ENCODE data around the gene CSNK2A1. TPM values are rescaled to one million over a fixed set of nuclear protein-coding genes. Genes with fewer than 3 reads are reported as not detected.

CSNK2A1 gene
- total RNA-seq, 1 experiment from 2014 or later = 110 TPM

DNA sequence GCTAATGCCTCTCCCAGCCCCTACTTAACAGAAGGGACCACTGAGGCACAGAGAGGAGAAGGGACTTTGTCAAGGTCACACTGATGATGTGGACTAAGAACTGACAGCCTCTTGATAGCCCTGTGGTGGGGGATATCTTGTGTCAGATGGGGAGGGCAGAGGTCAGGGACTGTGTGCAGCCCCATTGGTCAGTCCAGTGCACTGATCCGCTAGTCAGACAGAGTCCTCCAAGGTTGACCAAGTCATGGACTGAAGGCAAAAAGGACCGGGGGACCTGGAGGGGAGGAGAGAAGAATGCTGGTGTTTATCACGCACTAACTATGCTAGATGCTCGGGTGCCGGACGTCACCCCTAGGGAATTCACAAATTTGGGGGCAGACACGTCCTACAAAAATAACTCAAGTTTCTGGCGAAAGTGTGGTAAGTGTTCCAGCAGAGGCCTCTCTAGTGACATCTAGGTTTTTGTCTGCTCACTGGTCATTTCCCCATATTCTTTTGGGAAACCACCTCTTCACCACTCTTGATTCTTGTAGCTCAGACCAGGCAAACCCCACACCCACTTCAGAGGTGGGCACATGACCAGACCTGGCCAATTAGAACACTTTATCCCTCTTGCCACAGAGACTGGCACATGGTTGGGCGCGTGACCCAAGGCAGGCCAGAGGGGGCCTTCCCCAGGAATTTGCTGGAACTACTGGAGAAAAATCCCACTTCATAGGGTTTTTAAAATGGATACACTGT, 45.5 kb upstream of the CSNK2A1 start:
- Mint-ChIP-seq H3K27ac (ENCODE audit: unreplicated experiment) (no peak overlapping the region), H3K4me3 (ENCODE audit: low read depth, unreplicated experiment) (no peak overlapping the region), H3K9me3 (ENCODE audit: low read depth, unreplicated experiment) (no peaks in the 10 kb centered on the region), H3K36me3 (ENCODE audit: insufficient read depth, unreplicated experiment) (no peaks in the 10 kb centered on the region), H3K4me1 (ENCODE audit: low read depth, unreplicated experiment) (no peaks in the 10 kb centered on the region), H3K27me3 (ENCODE audit: unreplicated experiment) (peaks cover 32% of the 10 kb centered on the region)
- intact Hi-C loops (cut with micrococcal nuclease; ENCODE audit: unreplicated experiment) = no loop called here
- no TSS peak for BruUV-seq (replicated peaks)
- TF ChIP-seq, protein P1, sequence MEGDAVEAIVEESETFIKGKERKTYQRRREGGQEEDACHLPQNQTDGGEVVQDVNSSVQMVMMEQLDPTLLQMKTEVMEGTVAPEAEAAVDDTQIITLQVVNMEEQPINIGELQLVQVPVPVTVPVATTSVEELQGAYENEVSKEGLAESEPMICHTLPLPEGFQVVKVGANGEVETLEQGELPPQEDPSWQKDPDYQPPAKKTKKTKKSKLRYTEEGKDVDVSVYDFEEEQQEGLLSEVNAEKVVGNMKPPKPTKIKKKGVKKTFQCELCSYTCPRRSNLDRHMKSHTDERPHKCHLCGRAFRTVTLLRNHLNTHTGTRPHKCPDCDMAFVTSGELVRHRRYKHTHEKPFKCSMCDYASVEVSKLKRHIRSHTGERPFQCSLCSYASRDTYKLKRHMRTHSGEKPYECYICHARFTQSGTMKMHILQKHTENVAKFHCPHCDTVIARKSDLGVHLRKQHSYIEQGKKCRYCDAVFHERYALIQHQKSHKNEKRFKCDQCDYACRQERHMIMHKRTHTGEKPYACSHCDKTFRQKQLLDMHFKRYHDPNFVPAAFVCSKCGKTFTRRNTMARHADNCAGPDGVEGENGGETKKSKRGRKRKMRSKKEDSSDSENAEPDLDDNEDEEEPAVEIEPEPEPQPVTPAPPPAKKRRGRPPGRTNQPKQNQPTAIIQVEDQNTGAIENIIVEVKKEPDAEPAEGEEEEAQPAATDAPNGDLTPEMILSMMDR (IDR thresholded peaks at IDR 0.05; ENCODE audit: unreplicated experiment) = no peak
- CTCF ChIA-PET = no interaction called here
- DNase-seq = no peak

DNA sequence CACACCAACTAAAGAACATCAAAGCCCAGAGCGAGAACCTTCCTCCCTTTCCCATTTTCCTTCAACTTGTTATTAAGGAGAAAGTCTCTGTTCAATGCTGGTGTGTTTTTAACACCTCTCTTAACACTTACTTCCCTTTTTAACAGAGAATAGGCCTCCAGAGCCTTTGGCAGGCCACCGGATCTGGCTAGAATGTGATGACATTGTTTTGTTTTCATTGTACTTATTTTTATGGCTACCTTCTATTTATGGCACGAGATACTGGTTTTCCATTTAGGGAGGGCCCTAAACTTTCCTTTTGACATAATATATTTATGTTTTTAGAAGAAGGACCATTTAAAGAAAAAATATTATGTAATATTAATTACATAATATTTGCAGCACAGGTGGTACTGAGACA, 44.9 kb upstream of the CSNK2A1 start:
- H3K36me3 Mint-ChIP-seq (ENCODE audit: insufficient read depth, unreplicated experiment) = no peaks in the 10 kb centered on the region
- intact Hi-C loops (cut with micrococcal nuclease; ENCODE audit: unreplicated experiment) = no loop called here
- no peaks in the 10 kb centered on the region for H3K9me3 Mint-ChIP-seq (ENCODE audit: low read depth, unreplicated experiment)
- no peak overlapping the region for H3K27ac Mint-ChIP-seq (ENCODE audit: unreplicated experiment)
- no peak for DNase-seq
- TF ChIP-seq, protein P1 (IDR thresholded peaks at IDR 0.05; ENCODE audit: unreplicated experiment) = no peak
- no peak overlapping the region for H3K4me3 Mint-ChIP-seq (ENCODE audit: low read depth, unreplicated experiment)
- no TSS peak for BruUV-seq (replicated peaks)
- peaks cover 32% of the 10 kb centered on the region for H3K27me3 Mint-ChIP-seq (ENCODE audit: unreplicated experiment)
- no peaks in the 10 kb centered on the region for H3K4me1 Mint-ChIP-seq (ENCODE audit: low read depth, unreplicated experiment)
- CTCF ChIA-PET = interaction anchor here (0.7 kb wide), 1 partner anchor 19 kb away, joined by 4 read pairs; no protein-coding TSS in a partner anchor

DNA sequence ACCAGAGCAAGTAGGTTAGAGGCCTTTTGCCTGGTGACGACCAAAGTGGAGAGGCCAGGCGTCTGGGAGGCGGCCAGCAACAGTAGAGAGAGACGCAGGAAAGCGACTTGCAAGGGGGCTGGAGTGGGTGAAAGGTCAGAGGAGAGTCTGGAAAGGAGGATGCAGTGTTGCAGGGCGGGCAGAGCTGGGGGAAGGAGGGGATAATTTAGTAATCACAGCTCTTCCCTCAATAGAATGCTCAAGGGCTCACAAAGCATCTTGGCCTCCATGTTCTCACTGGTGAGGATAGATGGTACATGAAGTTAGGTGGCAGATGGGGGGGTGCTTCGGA, 41.3 kb upstream of the CSNK2A1 start:
- Mint-ChIP-seq H3K27me3 (ENCODE audit: unreplicated experiment) (peaks cover 3% of the 10 kb centered on the region), H3K27ac (ENCODE audit: unreplicated experiment) (no peak overlapping the region), H3K9me3 (ENCODE audit: low read depth, unreplicated experiment) (no peaks in the 10 kb centered on the region), H3K4me1 (ENCODE audit: low read depth, unreplicated experiment) (no peaks in the 10 kb centered on the region), H3K36me3 (ENCODE audit: insufficient read depth, unreplicated experiment) (no peaks in the 10 kb centered on the region), H3K4me3 (ENCODE audit: low read depth, unreplicated experiment) (no peak overlapping the region)
- BruUV-seq (replicated peaks) = no TSS peak
- no peak for DNase-seq
- TF ChIP-seq, protein P1 (IDR thresholded peaks at IDR 0.05; ENCODE audit: unreplicated experiment) = no peak
- CTCF ChIA-PET = no interaction called here
- intact Hi-C loops (cut with micrococcal nuclease; ENCODE audit: unreplicated experiment) = no loop called here

DNA sequence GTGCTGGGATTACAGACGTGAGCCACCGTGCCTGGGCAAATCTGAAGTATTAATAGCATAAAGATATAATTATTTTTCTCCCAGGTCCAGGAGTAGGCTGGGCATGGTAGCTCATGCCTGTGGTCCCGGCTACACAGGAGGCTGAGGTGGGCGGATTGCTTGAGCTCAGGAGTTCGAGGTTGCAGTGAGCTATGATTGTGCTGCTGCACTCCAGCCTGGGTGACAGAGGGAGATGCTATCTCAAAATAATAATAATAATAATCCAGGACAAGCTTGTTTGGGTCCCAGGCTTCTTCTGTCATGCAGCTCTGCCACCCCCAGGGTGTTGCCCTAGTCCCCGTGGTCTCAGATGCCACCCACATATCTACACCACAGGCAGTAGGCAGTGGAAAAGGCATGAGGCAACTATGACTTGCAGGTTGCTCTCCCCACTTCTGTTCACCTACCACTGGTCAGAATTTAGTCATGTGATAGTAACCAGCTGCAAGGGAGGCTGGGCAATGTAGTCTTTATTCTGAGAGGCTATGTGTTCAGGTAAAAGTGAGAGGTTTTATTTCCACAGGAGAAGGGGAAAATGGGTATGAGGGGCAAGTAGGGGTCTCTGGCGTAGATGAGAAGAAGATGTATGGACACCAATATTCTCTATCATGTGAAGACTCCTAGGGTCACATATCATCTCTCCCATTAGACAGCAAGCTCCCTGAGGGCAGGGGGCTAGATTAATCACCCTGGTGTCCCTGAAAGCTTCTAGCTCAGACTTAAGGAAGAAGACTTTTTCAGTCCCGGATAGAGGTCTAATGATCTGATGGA, 40.8 kb upstream of the CSNK2A1 start:
- intact Hi-C loops (cut with micrococcal nuclease; ENCODE audit: unreplicated experiment) = no loop called here
- no TSS peak for BruUV-seq (replicated peaks)

More for the DNA sequence above, 40.8 kb upstream of the CSNK2A1 start:
- no peaks in the 10 kb centered on the region for H3K27me3 Mint-ChIP-seq (ENCODE audit: unreplicated experiment)
- H3K4me3 Mint-ChIP-seq (ENCODE audit: low read depth, unreplicated experiment) = no peak overlapping the region
- TF ChIP-seq, protein P1 (IDR thresholded peaks at IDR 0.05; ENCODE audit: unreplicated experiment) = no peak
- H3K27ac Mint-ChIP-seq (ENCODE audit: unreplicated experiment) = no peak overlapping the region
- DNase-seq = peak; percentile 16
- H3K36me3 Mint-ChIP-seq (ENCODE audit: insufficient read depth, unreplicated experiment) = no peaks in the 10 kb centered on the region
- no peaks in the 10 kb centered on the region for H3K4me1 Mint-ChIP-seq (ENCODE audit: low read depth, unreplicated experiment)
- no peaks in the 10 kb centered on the region for H3K9me3 Mint-ChIP-seq (ENCODE audit: low read depth, unreplicated experiment)
- CTCF ChIA-PET = no interaction called here

All from Calu3 (cell line).